ENCODE data around the gene ZFAND2A. TPM values are rescaled to one million over a fixed set of nuclear protein-coding genes. Genes with fewer than 3 reads are reported as not detected.

Gene ZFAND2A
- total RNA-seq, 1 donor from 2014 or later: 34.5 TPM

DNA sequence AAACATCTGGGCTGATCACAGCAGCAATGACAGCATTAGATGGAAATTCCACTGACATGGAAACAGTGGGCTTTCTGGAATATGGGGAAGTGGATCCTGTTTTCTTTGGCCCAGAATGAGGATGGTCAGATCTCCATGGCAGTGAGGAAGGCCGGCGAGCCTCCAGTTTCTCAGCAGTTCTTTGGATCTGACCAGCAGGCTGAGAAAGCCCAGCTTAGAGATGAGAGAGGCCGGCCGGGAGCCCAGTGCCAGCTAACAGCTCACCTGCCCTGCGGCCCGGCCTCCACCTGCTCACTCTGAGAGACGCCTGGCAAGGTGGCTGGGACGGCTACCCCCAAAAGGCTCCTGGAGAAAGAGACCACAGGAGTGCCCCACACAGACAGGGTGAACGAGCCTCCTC lies 47.9 kb downstream of the ZFAND2A start:
- Mint-ChIP-seq H3K27me3 (ENCODE audit: unreplicated experiment) (peaks cover 6% of the 10 kb centered on the region), H3K9me3 (ENCODE audit: unreplicated experiment) (peaks cover 12% of the 10 kb centered on the region), H3K4me3 (ENCODE audit: unreplicated experiment) (no peak overlapping the region), H3K4me1 (ENCODE audit: low read depth, unreplicated experiment) (peaks cover 6% of the 10 kb centered on the region), H3K27ac (ENCODE audit: unreplicated experiment) (no peak overlapping the region), H3K36me3 (ENCODE audit: unreplicated experiment) (peaks cover 14% of the 10 kb centered on the region)
- DNase-seq: no peak
- TF ChIP-seq, protein P1, sequence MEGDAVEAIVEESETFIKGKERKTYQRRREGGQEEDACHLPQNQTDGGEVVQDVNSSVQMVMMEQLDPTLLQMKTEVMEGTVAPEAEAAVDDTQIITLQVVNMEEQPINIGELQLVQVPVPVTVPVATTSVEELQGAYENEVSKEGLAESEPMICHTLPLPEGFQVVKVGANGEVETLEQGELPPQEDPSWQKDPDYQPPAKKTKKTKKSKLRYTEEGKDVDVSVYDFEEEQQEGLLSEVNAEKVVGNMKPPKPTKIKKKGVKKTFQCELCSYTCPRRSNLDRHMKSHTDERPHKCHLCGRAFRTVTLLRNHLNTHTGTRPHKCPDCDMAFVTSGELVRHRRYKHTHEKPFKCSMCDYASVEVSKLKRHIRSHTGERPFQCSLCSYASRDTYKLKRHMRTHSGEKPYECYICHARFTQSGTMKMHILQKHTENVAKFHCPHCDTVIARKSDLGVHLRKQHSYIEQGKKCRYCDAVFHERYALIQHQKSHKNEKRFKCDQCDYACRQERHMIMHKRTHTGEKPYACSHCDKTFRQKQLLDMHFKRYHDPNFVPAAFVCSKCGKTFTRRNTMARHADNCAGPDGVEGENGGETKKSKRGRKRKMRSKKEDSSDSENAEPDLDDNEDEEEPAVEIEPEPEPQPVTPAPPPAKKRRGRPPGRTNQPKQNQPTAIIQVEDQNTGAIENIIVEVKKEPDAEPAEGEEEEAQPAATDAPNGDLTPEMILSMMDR (IDR thresholded peaks at IDR 0.05; ENCODE audit: partially characterized antibody, unreplicated experiment): no peak

DNA sequence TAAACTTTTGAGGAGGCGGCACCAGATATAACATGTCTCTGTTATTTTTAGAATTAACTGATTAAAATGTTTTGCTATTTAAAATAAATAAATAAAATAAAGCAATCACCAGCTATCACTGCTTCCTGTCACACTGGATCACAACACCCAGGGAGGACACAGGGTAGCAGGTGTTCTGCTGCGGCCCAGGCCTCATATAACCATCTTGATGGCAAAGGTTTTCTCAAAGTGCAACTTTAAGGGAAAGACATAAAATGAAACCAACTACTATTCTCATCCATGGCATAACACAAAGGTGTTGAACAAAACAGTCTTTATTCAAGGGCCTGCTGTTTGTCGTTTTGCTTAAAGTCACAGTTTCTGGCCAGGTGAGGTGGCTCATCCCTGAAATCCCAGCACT lies 48.8 kb downstream of the ZFAND2A start:
- Mint-ChIP-seq H3K27ac (ENCODE audit: unreplicated experiment) (no peak overlapping the region), H3K4me3 (ENCODE audit: unreplicated experiment) (no peak overlapping the region), H3K4me1 (ENCODE audit: low read depth, unreplicated experiment) (peaks cover 8% of the 10 kb centered on the region), H3K36me3 (ENCODE audit: unreplicated experiment) (peaks cover 14% of the 10 kb centered on the region), H3K9me3 (ENCODE audit: unreplicated experiment) (peaks cover 12% of the 10 kb centered on the region), H3K27me3 (ENCODE audit: unreplicated experiment) (peaks cover 8% of the 10 kb centered on the region)
- TF ChIP-seq, protein P1 (IDR thresholded peaks at IDR 0.05; ENCODE audit: partially characterized antibody, unreplicated experiment): no peak
- DNase-seq: no peak

DNA sequence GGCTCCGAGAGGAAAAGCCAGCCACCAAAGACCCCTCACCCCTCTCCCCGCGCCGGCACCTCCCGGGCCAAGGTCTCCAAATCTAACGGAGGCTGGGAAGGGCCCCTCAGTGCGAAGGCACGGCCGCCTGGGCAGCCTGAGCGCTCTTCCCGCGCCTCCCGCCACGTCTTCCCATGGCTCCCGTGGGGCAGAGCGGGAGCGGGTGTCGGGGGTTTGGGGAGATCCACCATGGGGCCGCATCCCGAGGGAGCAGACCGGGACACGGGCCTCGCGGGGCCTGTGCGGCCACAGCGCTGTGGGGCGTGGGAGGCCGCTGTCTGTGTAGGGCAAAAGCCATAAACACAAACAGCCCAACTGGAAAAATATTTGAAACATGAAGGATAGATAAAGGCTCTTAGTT lies 49.6 kb downstream of the ZFAND2A start:
- no peak overlapping the region for H3K4me3 Mint-ChIP-seq (ENCODE audit: unreplicated experiment)
- H3K4me1 Mint-ChIP-seq (ENCODE audit: low read depth, unreplicated experiment): peaks cover 9% of the 10 kb centered on the region
- H3K36me3 Mint-ChIP-seq (ENCODE audit: unreplicated experiment): peaks cover 6% of the 10 kb centered on the region
- no peak overlapping the region for H3K27ac Mint-ChIP-seq (ENCODE audit: unreplicated experiment)
- peaks cover 12% of the 10 kb centered on the region for H3K9me3 Mint-ChIP-seq (ENCODE audit: unreplicated experiment)
- H3K27me3 Mint-ChIP-seq (ENCODE audit: unreplicated experiment): peaks cover 6% of the 10 kb centered on the region
- TF ChIP-seq, protein P1 (IDR thresholded peaks at IDR 0.05; ENCODE audit: partially characterized antibody, unreplicated experiment): no peak
- DNase-seq: no peak

DNA sequence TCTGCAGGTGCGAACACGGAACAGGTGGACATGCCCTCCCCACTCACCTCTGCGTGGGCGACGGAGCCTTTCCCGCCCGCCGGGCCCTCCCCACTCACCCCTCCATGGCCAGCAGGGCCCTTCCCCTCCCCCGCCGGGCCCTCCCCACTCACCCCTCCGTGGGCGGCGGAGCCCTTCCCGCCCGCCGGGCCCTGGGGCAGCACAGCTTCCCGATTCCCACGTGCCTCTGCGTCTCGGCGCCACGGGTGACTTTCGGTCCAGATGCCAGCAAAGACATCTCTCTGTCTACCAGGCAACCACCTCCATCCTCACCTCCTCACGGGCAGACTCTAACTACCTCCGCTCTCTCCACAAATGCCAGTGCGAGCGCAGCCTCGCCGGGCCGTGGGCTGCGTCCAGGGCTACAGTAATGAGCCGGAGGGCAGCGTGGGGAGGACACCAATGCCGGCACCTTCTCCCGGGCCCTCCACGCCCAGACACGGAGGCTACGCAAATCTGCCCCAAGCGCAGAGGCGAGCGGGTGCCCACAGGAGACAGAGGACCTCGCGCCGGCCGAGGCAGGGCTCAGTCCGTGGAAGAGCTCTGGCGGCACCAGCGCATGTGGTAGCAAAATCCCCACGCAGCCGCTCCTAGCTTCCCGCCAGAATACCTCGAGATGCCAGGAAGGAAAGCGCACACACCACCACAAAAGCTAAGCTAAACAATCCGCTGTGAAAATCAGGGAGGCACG lies 50.2 kb downstream of the ZFAND2A start:
- Mint-ChIP-seq H3K27ac (ENCODE audit: unreplicated experiment) (no peak overlapping the region), H3K4me1 (ENCODE audit: low read depth, unreplicated experiment) (peaks cover 9% of the 10 kb centered on the region), H3K27me3 (ENCODE audit: unreplicated experiment) (peaks cover 6% of the 10 kb centered on the region), H3K4me3 (ENCODE audit: unreplicated experiment) (no peak overlapping the region), H3K9me3 (ENCODE audit: unreplicated experiment) (peaks cover 11% of the 10 kb centered on the region), H3K36me3 (ENCODE audit: unreplicated experiment) (no peaks in the 10 kb centered on the region)
- DNase-seq: no peak
- TF ChIP-seq, protein P1 (IDR thresholded peaks at IDR 0.05; ENCODE audit: partially characterized antibody, unreplicated experiment): no peak

DNA sequence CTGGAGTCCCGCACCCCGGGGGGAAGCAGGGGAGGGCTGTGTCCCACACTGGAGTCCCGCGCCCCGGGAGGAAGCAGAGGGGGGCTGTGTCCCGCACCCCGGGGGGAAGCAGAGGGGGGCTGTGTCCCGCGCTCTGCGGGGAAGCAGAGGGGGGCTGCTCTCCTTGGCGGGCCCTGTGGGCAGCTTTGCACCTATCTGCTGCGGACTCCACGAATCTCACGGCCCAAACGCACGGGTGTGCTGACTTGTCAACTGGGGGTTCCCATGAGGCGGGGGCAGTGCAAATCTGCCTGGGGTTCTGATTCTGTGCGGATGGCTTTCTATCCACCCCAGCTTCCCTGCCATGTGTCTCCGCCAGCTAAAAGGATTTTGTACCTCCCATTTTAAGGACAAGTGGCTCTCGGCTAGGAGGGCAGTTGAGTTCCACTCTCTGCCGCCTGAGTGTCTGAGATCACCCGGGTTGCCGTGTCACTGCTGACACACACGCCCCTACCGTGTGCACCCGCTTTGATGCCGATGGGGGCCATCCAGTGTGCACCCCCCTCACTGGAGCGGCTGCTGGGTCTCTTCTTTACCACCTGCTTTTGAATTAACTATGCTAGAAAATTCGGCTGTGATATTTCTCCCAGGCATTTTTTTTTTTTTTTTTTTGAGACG lies 51.6 kb downstream of the ZFAND2A start:
- H3K4me3 Mint-ChIP-seq (ENCODE audit: unreplicated experiment): no peak overlapping the region
- H3K27ac Mint-ChIP-seq (ENCODE audit: unreplicated experiment): no peak overlapping the region
- TF ChIP-seq, protein P1 (IDR thresholded peaks at IDR 0.05; ENCODE audit: partially characterized antibody, unreplicated experiment): no peak
- H3K36me3 Mint-ChIP-seq (ENCODE audit: unreplicated experiment): no peaks in the 10 kb centered on the region
- peaks cover 7% of the 10 kb centered on the region for H3K9me3 Mint-ChIP-seq (ENCODE audit: unreplicated experiment)
- H3K27me3 Mint-ChIP-seq (ENCODE audit: unreplicated experiment): peaks cover 3% of the 10 kb centered on the region
- peaks cover 6% of the 10 kb centered on the region for H3K4me1 Mint-ChIP-seq (ENCODE audit: low read depth, unreplicated experiment)
- no peak for DNase-seq
